ENCODE results near the gene ANKRD23.

Gene ANKRD23

DNA sequence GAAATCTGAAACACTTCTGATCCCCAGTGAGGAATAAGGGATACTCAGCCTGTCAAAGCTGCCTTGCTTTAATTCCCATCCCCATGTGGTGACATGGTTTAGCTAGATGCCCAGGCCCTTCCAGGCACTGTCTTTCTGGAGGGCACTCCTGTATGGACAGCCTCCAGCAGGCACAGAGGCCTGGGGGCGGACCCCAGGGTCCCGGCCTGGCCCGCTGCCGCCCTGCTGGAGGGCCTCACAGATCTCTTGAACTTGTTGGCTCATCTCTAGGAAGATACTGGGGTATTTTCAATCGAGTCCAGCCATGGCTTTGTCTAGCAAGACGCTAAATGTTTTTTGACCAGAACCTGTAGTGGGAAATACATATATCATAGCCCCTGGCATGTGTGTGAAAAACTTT is 48.7 kb downstream of the ANKRD23 start:
- DNase-seq (ENCODE audit: low read depth in 2 of 2): no peak
- TF ChIP-seq, protein P1, sequence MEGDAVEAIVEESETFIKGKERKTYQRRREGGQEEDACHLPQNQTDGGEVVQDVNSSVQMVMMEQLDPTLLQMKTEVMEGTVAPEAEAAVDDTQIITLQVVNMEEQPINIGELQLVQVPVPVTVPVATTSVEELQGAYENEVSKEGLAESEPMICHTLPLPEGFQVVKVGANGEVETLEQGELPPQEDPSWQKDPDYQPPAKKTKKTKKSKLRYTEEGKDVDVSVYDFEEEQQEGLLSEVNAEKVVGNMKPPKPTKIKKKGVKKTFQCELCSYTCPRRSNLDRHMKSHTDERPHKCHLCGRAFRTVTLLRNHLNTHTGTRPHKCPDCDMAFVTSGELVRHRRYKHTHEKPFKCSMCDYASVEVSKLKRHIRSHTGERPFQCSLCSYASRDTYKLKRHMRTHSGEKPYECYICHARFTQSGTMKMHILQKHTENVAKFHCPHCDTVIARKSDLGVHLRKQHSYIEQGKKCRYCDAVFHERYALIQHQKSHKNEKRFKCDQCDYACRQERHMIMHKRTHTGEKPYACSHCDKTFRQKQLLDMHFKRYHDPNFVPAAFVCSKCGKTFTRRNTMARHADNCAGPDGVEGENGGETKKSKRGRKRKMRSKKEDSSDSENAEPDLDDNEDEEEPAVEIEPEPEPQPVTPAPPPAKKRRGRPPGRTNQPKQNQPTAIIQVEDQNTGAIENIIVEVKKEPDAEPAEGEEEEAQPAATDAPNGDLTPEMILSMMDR (IDR thresholded peaks at IDR 0.05; ENCODE audit: low read depth, low read length): no peak
- H3K4me3 ChIP-seq (replicated peaks in 1 of 2; ENCODE audit: low read depth in 2 of 2, low read length in 2 of 2): no peak overlapping the region

DNA sequence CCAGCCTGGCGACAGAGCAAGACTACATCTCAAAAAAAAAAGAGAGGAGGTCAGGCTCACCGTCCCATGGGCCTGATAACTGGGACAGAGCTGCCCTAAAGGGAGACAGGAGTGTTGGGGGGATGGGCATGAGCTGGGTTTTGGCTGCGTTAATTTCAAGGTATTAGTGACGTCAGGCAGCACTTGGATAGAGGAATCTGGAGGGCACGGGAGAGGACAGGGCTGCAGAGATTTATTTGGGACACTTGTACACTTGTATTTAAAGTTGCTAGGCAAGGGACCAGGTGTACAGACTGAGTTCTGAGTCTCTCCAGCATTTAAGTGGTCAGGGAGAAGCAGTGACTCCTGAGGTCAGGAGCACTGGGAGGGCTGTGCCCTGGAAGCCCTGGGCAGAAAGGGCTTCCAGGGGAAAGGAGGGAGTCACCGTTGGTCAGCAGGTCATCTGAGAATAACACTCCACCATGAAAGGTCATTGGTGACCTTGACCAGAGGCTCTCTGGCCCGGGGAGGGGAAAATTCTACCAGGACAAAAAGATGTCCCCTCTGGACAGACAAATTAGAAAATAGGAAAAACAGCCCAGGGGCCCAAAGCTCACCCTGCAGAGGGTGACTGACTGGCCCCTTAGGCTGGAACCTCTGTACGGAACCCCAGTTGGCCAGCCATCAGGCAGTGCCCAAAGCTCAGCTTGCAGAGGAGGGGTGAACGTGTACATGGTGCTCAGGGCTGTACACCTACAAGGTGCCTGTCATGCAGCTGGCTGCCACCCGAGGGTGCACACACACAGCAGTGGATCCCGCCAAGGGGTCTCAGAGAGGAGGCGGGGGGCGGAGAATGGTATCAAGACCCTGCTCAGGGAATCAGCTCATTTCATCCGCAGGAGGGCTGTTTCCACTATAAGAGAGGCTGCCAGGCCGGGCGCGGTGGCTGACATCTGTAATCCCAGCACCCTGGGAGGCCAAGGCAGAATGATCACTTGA is 50.8 kb downstream of the ANKRD23 start:
- TF ChIP-seq, protein P1 (IDR thresholded peaks at IDR 0.05; ENCODE audit: low read depth, low read length): no peak
- H3K4me3 ChIP-seq (replicated peaks in 1 of 2; ENCODE audit: low read depth in 2 of 2, low read length in 2 of 2): no peak overlapping the region
- DNase-seq (ENCODE audit: low read depth in 2 of 2): no peak

DNA sequence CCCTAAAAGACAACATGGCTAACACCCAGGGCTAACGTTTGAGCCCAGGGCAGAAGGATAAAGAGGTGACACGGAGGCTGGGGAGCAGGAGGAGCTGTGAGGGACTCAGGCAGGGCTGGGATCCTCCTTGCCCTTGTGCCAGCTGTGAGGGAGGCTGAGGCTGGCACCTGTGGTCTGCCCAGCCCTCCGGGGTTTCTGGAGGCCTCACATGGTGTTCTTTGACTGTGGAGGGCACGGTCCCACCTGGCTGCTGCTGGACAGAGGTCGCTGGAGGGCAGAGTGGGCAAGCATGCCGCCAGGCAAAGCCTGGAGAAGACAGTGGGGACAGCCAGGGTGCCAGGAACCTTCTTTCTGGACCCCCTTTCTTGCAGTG is 54.6 kb downstream of the ANKRD23 start:
- no peak overlapping the region for H3K4me3 ChIP-seq (replicated peaks in 1 of 2; ENCODE audit: low read depth in 2 of 2, low read length in 2 of 2)
- DNase-seq (ENCODE audit: low read depth in 2 of 2): no peak
- TF ChIP-seq, protein P1 (IDR thresholded peaks at IDR 0.05; ENCODE audit: low read depth, low read length): no peak

DNA sequence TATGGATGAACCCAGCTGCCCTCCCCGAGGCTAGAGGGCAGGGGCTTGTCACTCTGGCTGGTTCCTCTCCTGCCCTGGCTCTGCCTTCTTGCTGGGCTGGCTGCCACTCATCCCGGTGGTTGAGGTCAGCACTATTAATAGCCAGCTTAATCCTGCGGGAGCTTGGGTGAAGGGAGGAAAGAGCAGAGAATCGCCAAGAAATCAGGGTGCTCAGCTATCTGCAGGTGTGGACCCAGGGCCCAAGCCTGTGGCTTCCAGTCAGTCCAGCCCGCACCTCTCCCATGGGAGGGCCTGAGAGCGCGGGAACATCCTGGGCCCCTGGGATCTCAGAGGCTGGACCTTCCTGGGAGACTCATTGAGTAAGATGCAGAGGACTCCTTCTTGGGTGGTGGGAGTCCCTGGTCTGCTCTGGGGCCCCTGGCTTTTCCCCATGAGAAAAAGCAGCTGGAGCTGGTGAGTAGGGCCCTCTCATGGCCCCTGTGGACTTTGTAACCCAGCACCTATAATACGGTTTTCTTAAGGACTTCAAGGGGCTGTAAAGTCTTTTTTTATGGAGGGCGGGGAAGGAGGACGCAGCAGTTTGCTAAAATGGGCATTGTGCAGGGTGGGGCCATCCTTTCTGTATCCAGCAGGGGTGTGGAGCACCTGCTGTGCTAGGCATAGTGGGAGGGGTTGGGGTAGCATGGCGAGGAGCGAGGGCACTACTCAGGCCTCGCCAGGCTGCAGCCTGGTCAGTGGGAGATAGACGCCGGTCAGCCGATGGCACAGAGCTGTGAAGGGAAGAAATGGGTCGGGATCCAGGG is 55.2 kb downstream of the ANKRD23 start:
- no peak overlapping the region for H3K4me3 ChIP-seq (replicated peaks in 1 of 2; ENCODE audit: low read depth in 2 of 2, low read length in 2 of 2)
- TF ChIP-seq, protein P1 (IDR thresholded peaks at IDR 0.05; ENCODE audit: low read depth, low read length): no peak
- peak; percentile 23 to 32 for DNase-seq (ENCODE audit: low read depth in 2 of 2)
